GM04503 (cell line): Measurements from ENCODE around the gene NHEJ1.

ENCODE experiments used
- DNase-seq: peaks from one replicate; pipeline ENCODE4 v3.0.0-alpha.2; 2012; ENCODE audit warnings: low read depth

NHEJ1 gene

DNA sequence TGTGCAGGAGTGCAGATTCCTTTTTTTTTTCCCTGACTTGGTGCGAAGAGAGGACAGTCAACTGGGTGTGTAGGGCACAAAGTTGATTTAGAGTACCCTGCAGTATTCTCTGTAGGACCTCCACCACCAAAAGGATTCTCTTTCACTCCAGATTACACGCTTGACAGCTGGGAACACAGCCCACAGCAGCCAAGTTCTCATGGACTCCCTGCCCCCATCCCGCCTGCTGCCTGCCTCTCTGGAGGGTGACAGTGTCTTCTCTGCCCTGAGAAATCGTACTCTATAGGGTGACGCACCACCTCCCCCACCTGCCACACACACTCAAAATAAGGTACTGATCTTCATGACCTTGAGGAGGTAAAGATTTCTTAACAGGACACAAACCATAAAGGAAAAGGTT is 73.3 kb downstream of the NHEJ1 start:
- no peak for DNase-seq

GRCh38 chr2:219086196-219086595 is 74.4 kb downstream of the NHEJ1 start:
- DNase-seq: no peak

DNA sequence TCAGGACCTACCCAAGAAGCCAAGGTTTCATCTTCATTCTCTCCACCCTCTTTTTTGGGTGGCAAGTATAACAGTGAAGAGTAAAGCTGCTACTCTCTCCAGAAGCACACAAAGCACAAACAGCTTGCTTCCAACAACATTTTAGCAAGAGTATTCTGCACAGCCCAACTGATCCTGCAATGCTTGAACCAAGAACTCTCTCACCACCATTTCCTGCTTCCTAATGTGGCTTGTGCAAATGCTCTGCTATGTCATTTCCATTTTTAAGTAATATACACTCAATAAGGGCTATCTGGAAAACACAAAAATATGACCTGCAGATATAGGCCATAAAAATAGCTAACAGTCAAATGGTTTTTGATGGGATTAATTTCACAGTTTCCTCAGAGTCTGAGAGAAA is 75.8 kb downstream of the NHEJ1 start:
- DNase-seq: no peak

DNA sequence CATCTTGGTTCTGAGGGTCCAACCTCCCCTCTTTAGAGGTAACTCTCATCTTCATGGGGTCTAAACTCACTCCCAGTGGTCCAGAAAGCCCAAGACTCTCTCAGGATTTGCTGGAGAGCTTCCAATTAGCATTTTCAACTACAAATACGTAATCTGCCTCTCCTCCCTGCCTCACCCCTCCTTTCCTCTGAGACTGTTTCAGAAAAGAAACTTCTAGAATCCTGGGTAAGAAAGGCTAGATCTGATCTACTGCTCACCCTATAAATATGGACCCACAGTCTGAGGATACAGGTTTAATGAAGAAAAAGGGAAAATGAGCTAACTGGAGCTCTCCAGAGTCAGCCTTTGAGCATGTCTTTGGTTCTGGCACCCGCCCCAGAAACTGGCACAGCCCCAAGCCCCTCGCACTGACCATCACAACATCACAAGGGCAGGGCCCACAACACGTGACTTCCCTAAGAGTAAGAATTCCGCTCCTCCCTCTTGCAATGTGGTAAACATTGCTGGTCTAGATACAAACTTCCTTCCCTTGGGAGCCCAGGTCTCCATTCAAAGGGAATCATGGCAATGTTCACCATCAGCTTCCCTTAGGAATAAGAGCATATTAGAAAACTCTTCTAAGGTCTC is 78.2 kb downstream of the NHEJ1 start:
- DNase-seq: no peak

DNA sequence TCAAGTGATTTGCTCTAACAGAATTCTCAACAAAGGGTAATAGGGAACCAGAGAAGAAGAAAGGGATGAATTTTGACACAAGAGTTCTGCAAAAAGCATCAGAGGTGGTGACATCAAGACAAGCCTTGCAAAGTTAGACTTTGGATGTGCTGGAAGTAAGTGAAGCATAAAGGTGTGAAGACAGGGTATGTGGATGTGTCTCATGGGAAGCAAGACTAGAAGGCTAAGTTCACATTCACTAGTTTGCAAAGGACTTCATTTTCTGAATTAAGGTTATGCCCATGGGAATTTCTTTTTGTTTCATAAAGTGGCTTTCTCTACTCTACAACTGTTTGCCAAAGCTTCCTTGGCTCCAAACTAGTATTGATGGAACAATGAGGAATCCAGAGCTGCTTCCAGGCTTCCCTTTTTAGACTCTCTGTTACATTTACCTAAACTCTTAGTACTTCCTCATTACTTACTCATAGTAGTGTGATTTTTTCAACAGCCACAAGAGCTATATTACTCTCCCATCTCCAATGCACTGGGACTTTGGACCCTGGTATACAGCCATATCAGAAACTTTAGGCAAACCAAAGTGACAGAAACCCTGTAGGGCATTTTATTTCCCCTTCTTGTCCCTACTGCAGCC is 78.8 kb downstream of the NHEJ1 start:
- no peak for DNase-seq

GRCh38 chr2:219081096-219081495 is 79.5 kb downstream of the NHEJ1 start:
- DNase-seq: no peak

DNA sequence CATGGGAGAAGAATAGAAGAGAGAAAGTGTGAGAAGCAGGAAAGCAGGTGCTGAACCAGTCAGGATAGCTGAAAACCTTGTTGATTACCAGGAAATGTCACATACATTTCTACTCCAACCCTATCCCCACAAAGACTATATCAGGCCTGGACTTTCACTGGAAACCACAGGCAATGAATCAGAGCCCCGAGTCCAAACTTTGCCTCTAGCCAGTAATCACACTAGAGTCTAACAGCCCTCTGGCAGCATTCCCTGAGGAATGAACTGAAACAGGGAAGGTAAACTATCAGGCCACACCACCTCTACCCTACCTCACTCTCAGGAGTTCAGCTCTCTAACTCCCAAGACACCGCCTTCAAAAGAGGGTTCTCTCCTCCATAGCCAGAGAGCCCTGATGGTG is 81.2 kb downstream of the NHEJ1 start:
- DNase-seq: no peak

- no peak for DNase-seq
These were observed 81.7 kb downstream of the NHEJ1 start for GRCh38 chr2:219078951-219079350.

GRCh38 chr2:219078126-219078525 is 82.5 kb downstream of the NHEJ1 start:
- DNase-seq: no peak

DNA sequence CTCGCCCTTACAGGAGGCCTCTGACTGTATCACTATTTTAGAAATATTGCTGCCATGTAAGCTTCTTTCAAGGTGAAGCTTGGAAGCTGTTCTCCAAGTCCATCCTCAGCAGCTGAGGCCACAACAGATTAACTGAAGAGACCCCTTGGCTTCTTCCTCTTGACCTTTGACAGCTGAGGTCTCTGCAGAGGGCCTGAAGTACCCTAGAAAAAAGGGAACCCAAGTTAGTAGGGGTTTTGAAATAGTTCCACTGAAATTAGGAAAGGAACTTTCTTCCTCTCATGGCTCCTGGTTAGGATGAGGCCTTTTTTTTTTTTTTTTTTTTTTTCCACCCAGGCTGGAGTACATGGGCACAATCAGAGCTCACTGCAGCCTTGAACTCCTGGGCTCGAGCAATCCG is 84.4 kb downstream of the NHEJ1 start:
- no peak for DNase-seq

DNA sequence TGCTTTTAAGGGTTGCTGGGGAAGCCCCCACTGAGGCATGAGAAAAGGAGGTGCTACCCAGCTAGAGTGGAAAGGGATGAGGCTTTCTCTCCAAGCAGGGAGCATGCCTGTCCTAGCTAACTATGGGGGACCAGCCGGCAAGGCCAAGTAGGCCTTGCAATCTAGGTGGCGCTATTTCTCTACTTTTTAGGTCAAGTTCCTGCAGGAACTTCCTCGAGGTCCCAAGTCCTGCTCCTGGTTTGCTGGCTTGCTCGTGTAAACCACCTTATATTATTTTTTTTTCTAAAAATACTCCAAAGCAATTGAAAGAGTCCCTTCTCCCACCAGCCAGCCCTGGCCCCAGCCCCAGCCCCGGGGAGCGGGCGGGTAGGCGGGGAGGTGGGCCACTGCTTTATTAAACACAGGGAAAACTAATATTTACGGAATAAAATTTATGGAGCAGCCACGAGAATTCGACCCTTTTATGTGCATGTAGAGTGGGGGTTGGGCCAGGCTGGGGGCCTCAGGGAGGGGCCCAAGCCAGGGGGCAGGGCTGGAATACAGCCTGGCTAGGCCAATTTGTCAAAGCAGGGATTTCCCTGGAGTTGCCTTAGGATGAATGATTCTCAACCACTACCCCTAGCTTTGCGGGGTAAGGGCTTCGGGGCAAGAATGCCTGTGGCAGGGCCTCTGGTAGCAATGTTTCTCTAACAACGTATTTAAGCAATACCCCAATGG is 87.0 kb downstream of the NHEJ1 start:
- no peak for DNase-seq

GRCh38 chr2:219072741-219073250 is 87.8 kb downstream of the NHEJ1 start:
- DNase-seq: no peak

DNA sequence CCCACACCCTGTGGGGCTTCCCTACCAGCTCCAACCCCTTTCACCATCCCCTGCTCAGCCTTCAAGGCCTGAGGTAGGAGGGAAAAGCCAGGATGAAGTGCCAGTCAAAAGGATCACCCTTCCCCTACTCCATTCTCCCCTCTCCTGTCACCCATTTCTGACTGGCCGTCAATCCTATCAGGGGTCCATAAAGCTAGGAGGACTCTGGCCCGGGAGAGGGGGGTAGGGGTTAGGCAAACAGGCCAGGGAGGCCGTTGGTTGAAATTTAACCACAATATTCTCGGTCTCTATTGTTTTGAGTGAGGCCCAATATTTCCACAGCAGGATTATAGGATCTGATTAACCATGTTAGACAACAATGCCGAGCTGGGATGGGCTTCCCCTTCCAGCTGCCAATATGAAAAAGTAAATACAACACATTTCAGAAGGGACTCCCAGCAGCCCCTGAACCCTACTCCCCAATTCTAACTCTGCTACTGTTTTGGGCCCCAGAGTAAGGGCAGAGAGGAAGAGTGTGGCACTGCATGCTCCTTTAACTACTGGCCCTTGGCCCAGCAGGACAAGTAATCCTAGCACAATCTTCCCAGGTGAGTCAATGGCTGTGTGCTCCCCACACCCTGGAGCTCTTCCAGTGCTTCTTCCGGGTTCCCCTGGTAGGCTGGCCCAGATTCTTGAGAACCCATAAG is 89.3 kb downstream of the NHEJ1 start:
- no peak for DNase-seq

DNA sequence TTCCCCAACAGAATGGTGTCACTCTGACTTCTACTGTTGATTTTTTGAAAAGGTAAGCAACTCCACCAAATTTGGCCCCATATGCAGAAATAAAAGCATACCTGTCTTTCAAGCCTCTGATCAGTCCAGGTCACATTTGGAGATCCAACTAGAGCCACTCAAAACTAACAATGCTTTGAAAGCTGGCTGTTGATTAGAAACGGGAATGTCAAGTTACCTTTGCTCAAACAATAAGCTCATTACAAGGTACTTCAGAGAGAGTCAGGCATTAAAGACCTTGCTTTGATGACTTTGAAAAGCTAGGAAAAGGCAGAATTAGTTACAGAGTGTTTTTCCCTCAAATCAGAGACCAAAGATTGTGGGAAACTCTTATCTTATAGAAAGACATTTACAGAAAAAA is 95.1 kb downstream of the NHEJ1 start:
- DNase-seq: no peak

DNA sequence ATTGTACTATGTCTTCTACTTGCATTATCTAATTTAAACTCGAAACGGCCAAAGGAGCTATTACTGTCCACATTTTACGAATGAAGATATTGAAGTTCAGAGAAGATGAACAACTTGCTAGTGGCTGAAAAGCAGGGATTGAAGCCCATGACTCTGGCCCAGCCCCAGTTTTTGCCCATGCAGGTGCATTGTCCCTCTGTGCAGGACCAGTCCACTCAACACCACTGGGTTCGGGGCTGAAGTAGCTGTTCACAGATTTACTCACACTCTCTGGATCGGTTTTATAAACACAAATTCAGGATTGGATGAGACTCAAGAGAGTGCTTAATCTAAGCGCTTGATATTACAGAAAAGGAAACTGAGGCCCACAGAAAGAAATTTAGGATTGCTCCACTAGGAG is 98.5 kb downstream of the NHEJ1 start:
- no peak for DNase-seq

DNA sequence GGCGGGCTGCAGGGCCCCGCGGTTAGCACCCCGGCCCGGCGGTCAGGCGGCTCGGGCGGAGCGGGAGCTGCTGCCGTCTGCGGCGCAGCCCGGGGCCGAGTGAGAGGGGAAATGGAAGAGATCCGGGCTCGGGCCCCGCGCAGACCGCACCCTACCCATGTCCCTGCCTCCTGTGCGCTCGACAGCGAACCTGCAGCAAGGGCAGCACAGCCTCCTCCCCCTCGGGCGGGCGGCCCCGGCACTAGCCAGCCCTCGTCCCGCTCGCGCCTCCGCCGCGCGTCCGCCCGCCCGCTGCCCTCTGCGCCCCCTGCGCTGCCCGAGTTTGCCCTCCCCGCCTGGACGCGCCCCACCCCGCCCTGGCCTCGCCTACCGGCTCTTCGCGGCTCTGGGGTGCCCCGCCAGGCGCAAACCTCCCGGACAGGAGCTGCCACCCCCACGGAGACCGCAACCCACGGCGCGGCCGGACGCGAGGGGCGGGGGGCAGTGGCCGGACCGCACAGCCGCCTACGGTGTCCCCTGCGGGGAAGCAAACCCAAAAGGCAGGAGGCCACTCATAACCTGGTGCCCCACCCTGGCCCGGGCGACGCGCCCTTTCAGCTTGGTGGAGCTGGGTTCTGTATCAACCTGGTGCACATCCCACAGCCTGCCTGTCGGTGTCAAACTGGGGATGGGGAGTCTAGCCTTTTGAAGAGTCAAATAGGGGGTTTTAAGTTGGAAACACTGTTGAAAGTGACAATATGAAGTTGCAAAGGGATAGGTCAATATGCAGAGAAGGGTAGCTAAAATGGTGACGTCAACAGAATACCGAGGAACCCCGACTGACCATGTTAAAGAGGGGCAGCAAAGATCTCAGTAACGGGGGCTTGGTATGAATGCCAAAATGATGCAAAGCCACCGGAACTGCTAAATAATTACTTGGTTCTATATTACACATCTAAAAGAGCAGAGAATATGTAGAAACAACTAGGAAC is 99.5 kb downstream of the NHEJ1 start, which contains the start of gene IHH:
Gene IHH (minus strand): TSS at position 101 of the 971 bp plus-strand sequence. CDS start 454 bp downstream, outside the sequence.
- no peak for DNase-seq

- DNase-seq: no peak
These were observed 100.6 kb downstream of the NHEJ1 start for GRCh38 chr2:219059725-219060682.

DNA sequence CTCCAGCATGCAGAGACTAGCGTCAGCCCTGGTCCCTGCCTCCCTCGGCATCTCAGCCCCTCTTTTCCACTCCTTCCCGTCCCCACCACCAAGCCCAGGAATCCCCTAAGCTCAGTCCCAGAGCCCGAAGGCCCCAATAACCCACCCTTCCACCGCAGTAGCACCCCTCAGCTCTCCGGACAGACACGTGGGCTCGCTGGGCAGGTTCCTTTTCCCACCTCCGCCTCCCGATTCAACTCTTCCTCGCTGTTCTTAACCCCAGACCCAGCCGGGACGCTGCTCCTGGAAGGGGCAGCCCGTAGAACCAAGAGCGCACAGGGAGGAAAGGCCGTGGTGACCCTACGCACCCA is 101.3 kb downstream of the NHEJ1 start:
- no peak for DNase-seq

DNA sequence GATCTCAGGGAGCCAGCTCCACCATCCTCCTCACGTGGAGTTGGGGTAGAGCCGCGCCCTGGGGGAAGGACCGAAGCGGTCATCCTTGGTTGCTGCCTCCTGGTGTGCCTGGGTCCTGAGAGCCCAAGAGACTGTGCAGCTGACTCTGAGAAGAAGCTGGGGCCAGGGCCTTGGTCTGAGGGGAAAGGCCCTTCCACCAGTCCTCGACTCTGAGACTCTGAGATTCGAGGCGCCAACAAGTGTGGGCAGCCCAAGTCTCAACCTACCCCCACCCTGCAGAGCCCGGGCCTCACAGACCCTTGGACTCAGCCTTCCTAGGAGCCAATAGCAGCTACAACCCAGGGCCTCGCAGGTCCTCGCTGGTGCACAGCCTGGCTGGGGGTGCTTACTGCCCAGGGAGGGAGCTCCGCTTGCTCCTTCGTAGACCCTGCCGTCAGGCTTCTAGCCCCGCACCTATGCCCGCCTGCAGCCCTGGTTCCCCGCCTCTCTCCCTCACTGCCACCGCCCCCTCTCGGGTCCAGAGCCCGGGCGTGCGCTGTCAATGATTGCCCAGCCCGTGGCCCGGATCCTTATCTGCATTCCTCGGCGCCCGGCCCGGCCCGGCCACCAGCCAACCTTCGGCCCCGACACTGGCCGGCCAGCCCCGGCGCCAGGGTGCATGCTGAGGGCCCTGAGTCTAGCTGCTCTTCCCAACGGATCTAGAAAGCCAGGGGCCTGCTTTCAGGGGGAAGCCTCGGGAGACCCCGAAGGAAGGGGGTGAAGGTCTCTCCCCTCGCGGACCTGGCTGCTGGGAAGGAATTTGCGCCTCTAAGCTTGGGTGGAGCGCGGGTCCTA is 101.9 kb downstream of the NHEJ1 start:
- no peak for DNase-seq
